ENCODE results near the gene ZNF789.

- no peak for TF ChIP-seq AEBP2 (tag by site-specific recombination; IDR thresholded peaks at IDR 0.05; ENCODE audit: borderline replicate concordance)
- TF ChIP-seq ZNF10 (tag by site-specific recombination; IDR thresholded peaks at IDR 0.05) = no peak
- no peak for TF ChIP-seq MYNN (tag by site-specific recombination; IDR thresholded peaks at IDR 0.05; ENCODE audit: borderline replicate concordance)
- TF ChIP-seq CTCF (tag by site-specific recombination; IDR thresholded peaks at IDR 0.05) = no peak
- TF ChIP-seq ZNF311 (tag by site-specific recombination; IDR thresholded peaks at IDR 0.05; ENCODE audit: borderline replicate concordance) = no peak
- no peak for TF ChIP-seq ZNF571 (tag by site-specific recombination; IDR thresholded peaks at IDR 0.05)
- no peak for TF ChIP-seq ZNF558 (tag by site-specific recombination; IDR thresholded peaks at IDR 0.05)
- no peak for TF ChIP-seq ZNF133 (tag by site-specific recombination; IDR thresholded peaks at IDR 0.05)
- TF ChIP-seq ZNF157 (tag by site-specific recombination; IDR thresholded peaks at IDR 0.05) = no peak
- TF ChIP-seq ZSCAN5A (tag by site-specific recombination; IDR thresholded peaks at IDR 0.05) = no peak
Observed at GRCh38 chr7:99455874-99456273, 16.8 kb upstream of the ZNF789 start.

Data from HEK293 (cell line).